Measurements from ENCODE around the gene HNRNPD.

GRCh38 chr4:82373816-82374625 is at the start of gene HNRNPD:
- TF ChIP-seq, protein P1, sequence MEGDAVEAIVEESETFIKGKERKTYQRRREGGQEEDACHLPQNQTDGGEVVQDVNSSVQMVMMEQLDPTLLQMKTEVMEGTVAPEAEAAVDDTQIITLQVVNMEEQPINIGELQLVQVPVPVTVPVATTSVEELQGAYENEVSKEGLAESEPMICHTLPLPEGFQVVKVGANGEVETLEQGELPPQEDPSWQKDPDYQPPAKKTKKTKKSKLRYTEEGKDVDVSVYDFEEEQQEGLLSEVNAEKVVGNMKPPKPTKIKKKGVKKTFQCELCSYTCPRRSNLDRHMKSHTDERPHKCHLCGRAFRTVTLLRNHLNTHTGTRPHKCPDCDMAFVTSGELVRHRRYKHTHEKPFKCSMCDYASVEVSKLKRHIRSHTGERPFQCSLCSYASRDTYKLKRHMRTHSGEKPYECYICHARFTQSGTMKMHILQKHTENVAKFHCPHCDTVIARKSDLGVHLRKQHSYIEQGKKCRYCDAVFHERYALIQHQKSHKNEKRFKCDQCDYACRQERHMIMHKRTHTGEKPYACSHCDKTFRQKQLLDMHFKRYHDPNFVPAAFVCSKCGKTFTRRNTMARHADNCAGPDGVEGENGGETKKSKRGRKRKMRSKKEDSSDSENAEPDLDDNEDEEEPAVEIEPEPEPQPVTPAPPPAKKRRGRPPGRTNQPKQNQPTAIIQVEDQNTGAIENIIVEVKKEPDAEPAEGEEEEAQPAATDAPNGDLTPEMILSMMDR (IDR thresholded peaks at IDR 0.05), result no peak
- TF ChIP-seq POLR2AphosphoS5 (IDR thresholded peaks at IDR 0.05), result peak; percentile 27 to 87 (median 55)
- peak; percentile 65 to 88 for TF ChIP-seq POLR2A (IDR thresholded peaks at IDR 0.05)

All from suprapubic skin (tissue), 4 donors.